ENCODE results near the gene TIMP4. TPM values are rescaled to one million over a fixed set of nuclear protein-coding genes. Genes with fewer than 3 reads are reported as not detected.

Gene TIMP4
- total and polyA plus RNA-seq, 2 of the 4 experiments (the other 2 are of a cell fraction): 0.39 to 0.54 TPM

DNA sequence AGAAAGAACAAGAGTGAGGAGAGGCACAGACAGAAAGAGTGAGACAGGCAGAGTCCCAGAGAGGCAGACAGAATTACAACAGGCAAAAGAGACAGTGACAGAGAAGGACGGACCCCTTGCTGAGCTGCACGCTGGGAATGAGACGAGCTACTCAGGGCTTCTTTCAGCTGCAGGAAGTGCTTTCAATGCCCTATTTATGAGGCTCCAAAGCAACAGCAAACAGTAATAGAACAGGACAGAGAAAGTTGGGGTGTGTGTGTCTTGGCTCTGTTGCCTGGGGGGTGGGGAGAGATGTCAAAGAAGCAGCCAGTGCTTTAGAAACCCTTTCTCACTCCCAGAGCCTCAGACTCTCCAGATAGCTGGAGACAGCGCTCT, 502 bp upstream of the TIMP4 start:
- no peak overlapping the region for H3K56ac ChIP-seq (ENCODE audit: extremely low read depth, insufficient read depth, low read length)
- DNase-seq: no peak
- dilution Hi-C loops (cut with HindIII; ENCODE audit: low sequenced_read_pairs, unreplicated experiment) (no loop called here), in situ Hi-C loops (cut with MboI; ENCODE audit: low sequenced_read_pairs) (no loop called here), intact Hi-C loops (cut with micrococcal nuclease) (no loop called here)
- no peak overlapping the region for H2BK20ac ChIP-seq (ENCODE audit: low read depth, low read length)
- H3K14ac ChIP-seq (replicated peaks; ENCODE audit: low read depth, low read length): no peak overlapping the region; the same call in 1 of the 2 replicates
- H2BK5ac ChIP-seq (ENCODE audit: low read depth, low read length, poor library complexity, severe bottlenecking): no peak overlapping the region
- H3K27ac ChIP-seq (ENCODE audit: insufficient read depth, low read length): no peak overlapping the region
- H2AFZ ChIP-seq (replicated peaks; ENCODE audit: low read length, poor library complexity): peak overlapping the region; percentile 95
- 0 out of 2 replicates have a peak overlapping the region, but pooled peaks have one; percentile 53 for H2BK120ac ChIP-seq (ENCODE audit: low read depth, low read length)
- H3K9ac ChIP-seq (ENCODE audit: low read depth, low read length): no peak overlapping the region
- POLR2A ChIA-PET (ENCODE audit: unreplicated experiment): no interaction called here
- no peak for TF ChIP-seq CEBPB (IDR thresholded peaks at IDR 0.05; ENCODE audit: low read depth, low read length)
- no peak for TF ChIP-seq SMC3 (IDR thresholded peaks at IDR 0.05; ENCODE audit: low read depth, low read length)
- TF ChIP-seq NFE2L2 (IDR thresholded peaks at IDR 0.05; ENCODE audit: low read depth, low read length): no peak
- no peak for TF ChIP-seq ELK1 (IDR thresholded peaks at IDR 0.05; ENCODE audit: borderline replicate concordance, low read depth, low read length)
- no peak for TF ChIP-seq MAZ (IDR thresholded peaks at IDR 0.05; ENCODE audit: borderline replicate concordance, low read depth, low read length)
- TF ChIP-seq RFX5 (IDR thresholded peaks at IDR 0.05; ENCODE audit: low read depth, low read length): no peak
- TF ChIP-seq CHD1 (IDR thresholded peaks at IDR 0.05; ENCODE audit: low read depth, low read length): no peak
- no peak for TF ChIP-seq FOS (IDR thresholded peaks at IDR 0.05; ENCODE audit: low read depth, low read length)
- no peak for TF ChIP-seq BHLHE40 (IDR thresholded peaks at IDR 0.05; ENCODE audit: low read depth, low read length)
- no peak for TF ChIP-seq MAFK (IDR thresholded peaks at IDR 0.05; ENCODE audit: low read depth, low read length)
- no peak for TF ChIP-seq POLR2A (IDR thresholded peaks at IDR 0.05; ENCODE audit: low read depth, low read length)
- no peak for TF ChIP-seq CTCF (conservative IDR thresholded peaks at IDR 0.05; ENCODE audit: low read depth, low read length)
- no peak for TF ChIP-seq USF2 (IDR thresholded peaks at IDR 0.05; ENCODE audit: low read depth, low read length)
- peaks cover 9% of the 10 kb centered on the region for H3K4me1 ChIP-seq (ENCODE audit: control insufficient read depth, insufficient read depth, low read length)
- H3K23ac ChIP-seq (ENCODE audit: low read depth, low read length): peak overlapping the region; percentile 52; the same call in 1 of the 2 replicates
- CTCF ChIA-PET: no interaction called here
- peaks cover 6% of the 10 kb centered on the region for H3K9me1 ChIP-seq (ENCODE audit: insufficient read depth, low read length)
- H3K36me3 ChIP-seq (ENCODE audit: control insufficient read depth, insufficient read depth, low read length): no peaks in the 10 kb centered on the region
- no peak overlapping the region for H2BK15ac ChIP-seq (ENCODE audit: low read depth, low read length)
- H3K27me3 ChIP-seq (ENCODE audit: control insufficient read depth, insufficient read depth, low read length): peaks cover 4% of the 10 kb centered on the region
- no TSS peak for BruUV-seq (replicated peaks)
- H2AK9ac ChIP-seq (replicated peaks; ENCODE audit: low read depth, low read length, poor library complexity): no peak overlapping the region
- H4K8ac ChIP-seq (ENCODE audit: low read depth in 2 of 2, low read length in 2 of 2): peak overlapping the region in 1 of 2 experiments; percentile 47; a peak in 1 of 4 replicates
- WGBS, 2 experiments (ENCODE audit: extremely low coverage in 2 of 2, insufficient read length in 1 of 2): no CpG with 5 or more reads among the region's 4 CpGs
- no peak overlapping the region for H3K4ac ChIP-seq (ENCODE audit: low read depth, low read length)
- H4K91ac ChIP-seq (ENCODE audit: insufficient read depth, low read depth, low read length): no peak overlapping the region
- peak; percentile 7; the same call in 1 of the 2 replicates for ATAC-seq (ENCODE audit: low read depth)
- H3K9me3 ChIP-seq (ENCODE audit: control insufficient read depth, insufficient read depth, low read length): no peaks in the 10 kb centered on the region
- H4K20me1 ChIP-seq (ENCODE audit: insufficient read depth, low read length): no peaks in the 10 kb centered on the region
- H4K5ac ChIP-seq (ENCODE audit: low read depth, low read length): peak overlapping the region; percentile 48
- H3K4me2 ChIP-seq (ENCODE audit: low read depth, low read length): peak overlapping the region; percentile 61; the same call in 1 of the 2 replicates
- H2AK5ac ChIP-seq (ENCODE audit: low read depth, low read length): no peak overlapping the region
- no peak overlapping the region for H3K4me3 ChIP-seq (ENCODE audit: insufficient read depth, low read depth, low read length)
- no peaks in the 10 kb centered on the region for H3K79me1 ChIP-seq (ENCODE audit: low read depth in 1 of 2, low read length in 2 of 2)
- no peak overlapping the region; the same call in 1 of the 2 replicates for H3K18ac ChIP-seq (ENCODE audit: low read depth, low read length)
